Measurements from ENCODE around the gene OPRL1.
"Not testable (repeated sequence)": the region's sequence is repeated elsewhere in the genome, so short reads cannot be mapped to it uniquely, and the experiment has no call there.

OPRL1 gene

GRCh38 chr20:64111841-64112641 is 32.2 kb downstream of the OPRL1 start:
- H3K4me3 ChIP-seq (ENCODE audit: low read length) = no peak overlapping the region
- no peaks in the 10 kb centered on the region for H3K27me3 ChIP-seq (ENCODE audit: control insufficient read depth, insufficient read depth, low read length)
- no peaks in the 10 kb centered on the region for H3K4me1 ChIP-seq (ENCODE audit: control insufficient read depth, insufficient read depth, low read length)
- no peaks in the 10 kb centered on the region for H3K36me3 ChIP-seq (ENCODE audit: control insufficient read depth, insufficient read depth, low read length)
- no peak overlapping the region for H3K9ac ChIP-seq (ENCODE audit: low read length)
- no peak overlapping the region for H3K27ac ChIP-seq (ENCODE audit: low read depth, low read length)

GRCh38 chr20:64112691-64113443 is 33.0 kb downstream of the OPRL1 start:
- H3K4me1 ChIP-seq (ENCODE audit: control insufficient read depth, insufficient read depth, low read length) = no peaks in the 10 kb centered on the region
- H3K9ac ChIP-seq (ENCODE audit: low read length) = no peak overlapping the region
- no peak overlapping the region for H3K4me3 ChIP-seq (ENCODE audit: low read length)
- no peaks in the 10 kb centered on the region for H3K27me3 ChIP-seq (ENCODE audit: control insufficient read depth, insufficient read depth, low read length)
- H3K36me3 ChIP-seq (ENCODE audit: control insufficient read depth, insufficient read depth, low read length) = no peaks in the 10 kb centered on the region
- H3K27ac ChIP-seq (ENCODE audit: low read depth, low read length) = no peak overlapping the region

- H3K36me3 ChIP-seq (ENCODE audit: control insufficient read depth, insufficient read depth, low read length) = no peaks in the 10 kb centered on the region
- H3K4me3 ChIP-seq (ENCODE audit: low read length) = no peak overlapping the region
- no peaks in the 10 kb centered on the region for H3K27me3 ChIP-seq (ENCODE audit: control insufficient read depth, insufficient read depth, low read length)
- no peak overlapping the region for H3K27ac ChIP-seq (ENCODE audit: low read depth, low read length)
- no peaks in the 10 kb centered on the region for H3K4me1 ChIP-seq (ENCODE audit: control insufficient read depth, insufficient read depth, low read length)
- H3K9ac ChIP-seq (ENCODE audit: low read length) = no peak overlapping the region
These were observed 33.5 kb downstream of the OPRL1 start for GRCh38 chr20:64113444-64113775.

- no peak overlapping the region for H3K4me3 ChIP-seq (ENCODE audit: low read length)
- no peak overlapping the region for H3K9ac ChIP-seq (ENCODE audit: low read length)
- no peaks in the 10 kb centered on the region for H3K4me1 ChIP-seq (ENCODE audit: control insufficient read depth, insufficient read depth, low read length)
- no peak overlapping the region for H3K27ac ChIP-seq (ENCODE audit: low read depth, low read length)
- no peaks in the 10 kb centered on the region for H3K36me3 ChIP-seq (ENCODE audit: control insufficient read depth, insufficient read depth, low read length)
- H3K27me3 ChIP-seq (ENCODE audit: control insufficient read depth, insufficient read depth, low read length) = no peaks in the 10 kb centered on the region
These were observed 34.0 kb downstream of the OPRL1 start for GRCh38 chr20:64113796-64114355.

- H3K4me1 ChIP-seq (ENCODE audit: control insufficient read depth, insufficient read depth, low read length) = no peaks in the 10 kb centered on the region
- no peak overlapping the region for H3K9ac ChIP-seq (ENCODE audit: low read length)
- peaks cover 1% of the 10 kb centered on the region for H3K27me3 ChIP-seq (ENCODE audit: control insufficient read depth, insufficient read depth, low read length)
- H3K27ac ChIP-seq (ENCODE audit: low read depth, low read length) = no peak overlapping the region
- H3K36me3 ChIP-seq (ENCODE audit: control insufficient read depth, insufficient read depth, low read length) = no peaks in the 10 kb centered on the region
- H3K4me3 ChIP-seq (ENCODE audit: low read length) = no peak overlapping the region
These were observed 34.6 kb downstream of the OPRL1 start for GRCh38 chr20:64114356-64114971.

- H3K36me3 ChIP-seq (ENCODE audit: control insufficient read depth, insufficient read depth, low read length) = no peaks in the 10 kb centered on the region
- no peak overlapping the region for H3K9ac ChIP-seq (ENCODE audit: low read length)
- H3K4me1 ChIP-seq (ENCODE audit: control insufficient read depth, insufficient read depth, low read length) = no peaks in the 10 kb centered on the region
- no peak overlapping the region for H3K4me3 ChIP-seq (ENCODE audit: low read length)
- peaks cover 7% of the 10 kb centered on the region for H3K27me3 ChIP-seq (ENCODE audit: control insufficient read depth, insufficient read depth, low read length)
- no peak overlapping the region for H3K27ac ChIP-seq (ENCODE audit: low read depth, low read length)
These were observed 35.5 kb downstream of the OPRL1 start for GRCh38 chr20:64115171-64115911.

- Histone ChIP-seq H3K27ac (ENCODE audit: low read depth, low read length) (no peak overlapping the region), H3K4me1 (ENCODE audit: control insufficient read depth, insufficient read depth, low read length) (no peaks in the 10 kb centered on the region), H3K9ac (ENCODE audit: low read length) (no peak overlapping the region), H3K4me3 (ENCODE audit: low read length) (no peak overlapping the region), H3K27me3 (ENCODE audit: control insufficient read depth, insufficient read depth, low read length) (peaks cover 7% of the 10 kb centered on the region), H3K36me3 (ENCODE audit: control insufficient read depth, insufficient read depth, low read length) (no peaks in the 10 kb centered on the region)
These were observed 36.1 kb downstream of the OPRL1 start for GRCh38 chr20:64116016-64116415.

- no peak overlapping the region for H3K4me3 ChIP-seq (ENCODE audit: low read length)
- H3K27ac ChIP-seq (ENCODE audit: low read depth, low read length) = no peak overlapping the region
- no peaks in the 10 kb centered on the region for H3K36me3 ChIP-seq (ENCODE audit: control insufficient read depth, insufficient read depth, low read length)
- H3K4me1 ChIP-seq (ENCODE audit: control insufficient read depth, insufficient read depth, low read length) = no peaks in the 10 kb centered on the region
- peaks cover 11% of the 10 kb centered on the region for H3K27me3 ChIP-seq (ENCODE audit: control insufficient read depth, insufficient read depth, low read length)
- H3K9ac ChIP-seq (ENCODE audit: low read length) = no peak overlapping the region
These were observed 36.9 kb downstream of the OPRL1 start for GRCh38 chr20:64116541-64117431.

- not testable (repeated sequence) for H3K4me3 ChIP-seq (ENCODE audit: low read length); H3K9ac ChIP-seq (ENCODE audit: low read length); H3K27ac ChIP-seq (ENCODE audit: low read depth, low read length); H3K36me3 ChIP-seq (ENCODE audit: control insufficient read depth, insufficient read depth, low read length); H3K4me1 ChIP-seq (ENCODE audit: control insufficient read depth, insufficient read depth, low read length)
- H3K27me3 ChIP-seq (ENCODE audit: control insufficient read depth, insufficient read depth, low read length) = peaks cover 12% of the 10 kb centered on the region
These were observed 37.5 kb downstream of the OPRL1 start for GRCh38 chr20:64117432-64117777.

GRCh38 chr20:64119301-64119680 is 39.4 kb downstream of the OPRL1 start:
- H3K27me3 ChIP-seq (ENCODE audit: control insufficient read depth, insufficient read depth, low read length) = peaks cover 12% of the 10 kb centered on the region
- H3K27ac ChIP-seq (ENCODE audit: low read depth, low read length) = no peak overlapping the region
- H3K4me1 ChIP-seq (ENCODE audit: control insufficient read depth, insufficient read depth, low read length) = no peaks in the 10 kb centered on the region
- no peaks in the 10 kb centered on the region for H3K36me3 ChIP-seq (ENCODE audit: control insufficient read depth, insufficient read depth, low read length)
- no peak overlapping the region for H3K9ac ChIP-seq (ENCODE audit: low read length)
- no peak overlapping the region for H3K4me3 ChIP-seq (ENCODE audit: low read length)

GRCh38 chr20:64119681-64120341 is 39.9 kb downstream of the OPRL1 start:
- peaks cover 12% of the 10 kb centered on the region for H3K27me3 ChIP-seq (ENCODE audit: control insufficient read depth, insufficient read depth, low read length)
- H3K9ac ChIP-seq (ENCODE audit: low read length) = no peak overlapping the region
- no peak overlapping the region for H3K27ac ChIP-seq (ENCODE audit: low read depth, low read length)
- H3K4me1 ChIP-seq (ENCODE audit: control insufficient read depth, insufficient read depth, low read length) = no peaks in the 10 kb centered on the region
- peak overlapping the region; percentile 44 for H3K4me3 ChIP-seq (ENCODE audit: low read length)
- H3K36me3 ChIP-seq (ENCODE audit: control insufficient read depth, insufficient read depth, low read length) = no peaks in the 10 kb centered on the region

Data from rectal smooth muscle tissue (tissue), 1 donor.